OCI-M1 (cell line): Measurements from ENCODE around the gene NBR1.
"Not testable (repeated sequence)": the region's sequence is repeated elsewhere in the genome, so short reads cannot be mapped to it uniquely, and the experiment has no call there.

Source experiments
- DNase-seq: peaks from one replicate; lab custom pipeline; 2025; lab: John Stamatoyannopoulos, UW

The NBR1 gene, protein sequence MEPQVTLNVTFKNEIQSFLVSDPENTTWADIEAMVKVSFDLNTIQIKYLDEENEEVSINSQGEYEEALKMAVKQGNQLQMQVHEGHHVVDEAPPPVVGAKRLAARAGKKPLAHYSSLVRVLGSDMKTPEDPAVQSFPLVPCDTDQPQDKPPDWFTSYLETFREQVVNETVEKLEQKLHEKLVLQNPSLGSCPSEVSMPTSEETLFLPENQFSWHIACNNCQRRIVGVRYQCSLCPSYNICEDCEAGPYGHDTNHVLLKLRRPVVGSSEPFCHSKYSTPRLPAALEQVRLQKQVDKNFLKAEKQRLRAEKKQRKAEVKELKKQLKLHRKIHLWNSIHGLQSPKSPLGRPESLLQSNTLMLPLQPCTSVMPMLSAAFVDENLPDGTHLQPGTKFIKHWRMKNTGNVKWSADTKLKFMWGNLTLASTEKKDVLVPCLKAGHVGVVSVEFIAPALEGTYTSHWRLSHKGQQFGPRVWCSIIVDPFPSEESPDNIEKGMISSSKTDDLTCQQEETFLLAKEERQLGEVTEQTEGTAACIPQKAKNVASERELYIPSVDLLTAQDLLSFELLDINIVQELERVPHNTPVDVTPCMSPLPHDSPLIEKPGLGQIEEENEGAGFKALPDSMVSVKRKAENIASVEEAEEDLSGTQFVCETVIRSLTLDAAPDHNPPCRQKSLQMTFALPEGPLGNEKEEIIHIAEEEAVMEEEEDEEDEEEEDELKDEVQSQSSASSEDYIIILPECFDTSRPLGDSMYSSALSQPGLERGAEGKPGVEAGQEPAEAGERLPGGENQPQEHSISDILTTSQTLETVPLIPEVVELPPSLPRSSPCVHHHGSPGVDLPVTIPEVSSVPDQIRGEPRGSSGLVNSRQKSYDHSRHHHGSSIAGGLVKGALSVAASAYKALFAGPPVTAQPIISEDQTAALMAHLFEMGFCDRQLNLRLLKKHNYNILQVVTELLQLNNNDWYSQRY

DNA sequence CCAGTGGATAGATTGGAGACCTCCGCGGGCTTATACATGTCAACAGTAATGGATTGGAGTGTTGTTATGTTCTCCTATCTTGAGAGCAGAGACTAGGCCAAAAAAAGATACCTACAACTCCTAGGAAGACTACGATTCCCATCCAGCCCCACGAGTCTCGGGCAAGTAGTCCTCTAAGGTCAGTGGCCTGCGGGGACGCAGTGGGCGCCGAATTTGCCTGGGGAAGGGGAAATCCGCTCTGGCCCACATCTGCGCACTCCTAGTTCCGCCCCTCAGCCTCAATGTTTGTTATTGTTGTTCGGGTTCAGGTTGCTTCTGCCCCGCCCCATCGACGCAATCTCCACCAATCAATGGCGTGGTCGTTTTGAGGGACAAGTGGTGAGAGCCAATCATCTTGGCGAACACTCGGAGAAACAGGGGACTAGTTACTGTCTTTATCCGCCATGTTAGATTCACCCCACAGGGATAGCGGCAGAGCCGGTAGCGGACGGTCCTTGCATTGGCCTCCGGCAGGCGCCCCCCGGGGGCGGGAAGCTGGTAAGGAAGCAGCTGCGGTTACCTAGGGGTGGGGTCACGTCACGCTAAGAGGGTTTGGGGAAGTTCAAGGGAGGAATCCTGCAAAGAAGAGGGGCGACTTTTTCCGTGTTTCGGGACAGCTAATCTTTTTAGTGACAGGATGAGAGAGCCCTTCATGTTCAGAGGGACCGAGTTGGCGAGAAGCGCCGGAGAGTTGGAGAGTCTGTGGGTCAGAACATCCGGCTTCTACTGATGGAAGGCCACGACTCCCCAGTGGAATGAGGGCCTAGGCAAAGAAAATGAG is at the start of gene NBR1:
TSS of gene NBR1 (plus strand) at position 449 of the 820 bp plus-strand sequence. CDS start 4,586 bp downstream, outside the sequence.
- DNase-seq = peak; percentile 99

DNA sequence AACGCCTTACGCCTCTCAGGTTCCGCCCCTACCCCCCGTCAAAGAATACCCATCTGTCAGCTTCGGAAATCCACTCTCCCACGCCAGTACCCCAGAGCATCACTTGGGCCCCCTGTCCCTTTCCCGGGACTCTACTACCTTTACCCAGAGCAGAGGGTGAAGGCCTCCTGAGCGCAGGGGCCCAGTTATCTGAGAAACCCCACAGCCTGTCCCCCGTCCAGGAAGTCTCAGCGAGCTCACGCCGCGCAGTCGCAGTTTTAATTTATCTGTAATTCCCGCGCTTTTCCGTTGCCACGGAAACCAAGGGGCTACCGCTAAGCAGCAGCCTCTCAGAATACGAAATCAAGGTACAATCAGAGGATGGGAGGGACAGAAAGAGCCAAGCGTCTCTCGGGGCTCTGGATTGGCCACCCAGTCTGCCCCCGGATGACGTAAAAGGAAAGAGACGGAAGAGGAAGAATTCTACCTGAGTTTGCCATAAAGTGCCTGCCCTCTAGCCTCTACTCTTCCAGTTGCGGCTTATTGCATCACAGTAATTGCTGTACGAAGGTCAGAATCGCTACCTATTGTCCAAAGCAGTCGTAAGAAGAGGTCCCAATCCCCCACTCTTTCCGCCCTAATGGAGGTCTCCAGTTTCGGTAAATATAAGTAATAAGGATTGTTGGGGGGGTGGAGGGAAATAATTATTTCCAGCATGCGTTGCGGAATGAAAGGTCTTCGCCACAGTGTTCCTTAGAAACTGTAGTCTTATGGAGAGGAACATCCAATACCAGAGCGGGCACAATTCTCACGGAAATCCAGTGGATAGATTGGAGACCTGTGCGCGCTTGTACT is 45.7 kb upstream of the NBR1 start, which contains the start of gene BRCA1:
TSS of gene BRCA1 (minus strand) at position 232 of the 834 bp plus-strand sequence. CDS start 1,268 bp downstream, outside the sequence.
- DNase-seq = peak; percentile 100

DNA sequence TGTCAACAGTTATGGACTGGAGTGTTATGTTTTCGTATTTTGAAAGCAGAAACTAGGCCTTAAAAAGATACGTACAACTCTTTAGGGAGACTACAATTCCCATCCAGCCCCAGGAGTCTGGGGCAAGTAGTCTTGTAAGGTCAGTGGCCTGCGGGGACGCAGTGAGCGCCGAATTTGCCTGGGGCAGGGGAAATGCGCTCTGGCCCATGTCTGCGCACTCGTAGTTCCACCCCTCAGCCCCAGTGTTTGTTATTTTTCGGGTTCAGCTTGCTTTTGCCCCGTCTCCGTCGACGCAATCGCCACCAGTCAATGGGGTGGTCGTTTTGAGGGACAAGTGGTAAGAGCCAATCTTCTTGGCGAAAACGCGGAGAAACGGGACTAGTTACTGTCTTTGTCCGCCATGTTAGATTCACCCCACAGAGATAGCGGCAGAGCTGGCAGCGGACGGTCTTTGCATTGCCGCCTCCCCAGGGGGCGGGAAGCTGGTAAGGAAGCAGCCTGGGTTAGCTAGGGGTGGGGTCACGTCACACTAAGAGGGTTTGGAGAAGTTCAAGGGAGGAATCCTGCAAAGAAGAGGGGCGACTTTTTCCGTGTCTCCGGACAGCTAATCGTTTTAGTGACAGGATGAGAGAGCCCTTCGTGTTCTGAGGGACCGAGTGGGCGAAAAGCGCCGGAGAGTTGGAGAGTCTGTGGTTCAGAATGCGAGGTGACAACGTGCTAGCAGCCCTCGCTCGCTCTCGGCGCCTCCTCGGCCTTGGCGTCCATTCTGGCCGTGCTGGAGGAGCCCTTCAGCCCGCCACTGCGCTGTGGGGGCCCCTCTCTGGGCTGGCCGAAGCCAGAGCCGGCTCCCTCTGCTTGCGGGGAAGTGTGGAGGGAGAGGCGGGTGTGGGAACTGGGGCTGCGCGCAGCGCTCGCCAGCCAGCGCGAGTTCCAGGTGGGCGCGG is 44.8 kb upstream of the NBR1 start:
- DNase-seq = no peak

DNA sequence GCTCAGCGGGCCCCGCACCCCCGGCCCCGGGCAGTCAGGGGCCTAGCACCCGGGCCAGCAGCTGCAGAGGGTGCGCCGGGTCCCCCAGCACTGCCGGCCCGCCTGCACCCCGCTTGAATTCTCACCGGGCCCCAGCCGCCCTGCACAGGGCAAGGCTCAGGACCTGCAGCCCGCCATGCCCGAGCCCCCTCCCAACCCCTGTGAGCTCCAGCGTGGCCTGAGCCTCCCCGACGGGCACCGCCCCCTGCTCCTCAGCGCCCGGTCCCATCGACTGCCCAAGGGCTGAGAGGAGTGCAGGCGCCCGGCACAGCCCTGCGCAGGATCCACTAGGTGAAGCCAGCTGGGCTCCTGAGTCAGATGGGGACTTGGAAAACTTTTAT is 44.1 kb upstream of the NBR1 start:
- DNase-seq = no peak

DNA sequence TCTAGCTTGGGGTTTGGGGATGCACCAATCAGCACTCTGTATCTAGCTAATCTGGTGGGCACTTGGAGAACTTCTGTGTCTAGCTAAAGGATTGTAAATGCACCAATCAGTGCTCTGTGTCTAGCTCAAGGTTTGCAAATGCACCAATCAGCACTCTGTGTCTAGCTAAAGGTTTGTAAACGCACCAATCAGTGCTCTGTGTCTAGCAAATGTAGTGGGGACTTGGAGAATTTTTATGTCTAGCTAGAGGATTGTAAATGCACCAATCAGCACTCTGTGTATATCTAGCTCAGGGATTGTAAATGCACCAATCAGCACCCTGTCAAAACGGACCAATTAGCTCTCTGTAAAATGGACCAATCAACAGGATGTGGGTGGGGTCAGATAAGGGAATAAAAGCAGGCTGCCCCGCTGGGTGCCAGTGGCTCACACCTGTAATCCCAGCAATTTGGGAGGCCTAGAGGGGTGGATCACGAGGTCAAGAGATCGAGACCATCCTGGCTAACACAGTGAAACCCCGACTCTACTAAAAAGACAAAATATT is 43.6 kb upstream of the NBR1 start:
- DNase-seq = not testable (repeated sequence)

DNA sequence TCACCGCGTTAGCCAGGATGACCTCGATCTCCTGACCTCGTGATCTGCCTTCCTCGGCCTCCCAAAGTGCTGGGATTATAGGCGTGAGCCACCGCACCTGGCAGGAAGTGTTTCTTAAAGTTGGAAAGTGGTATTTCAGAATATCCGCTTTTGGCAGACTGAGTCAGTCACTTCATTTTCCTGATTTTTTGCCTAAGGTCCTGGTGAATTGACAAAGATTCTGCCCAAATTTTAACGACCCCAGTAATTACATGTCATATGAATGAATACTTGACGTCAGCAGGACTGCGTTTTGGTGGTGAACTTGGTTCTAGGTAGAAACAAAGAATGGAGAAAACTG is 41.4 kb upstream of the NBR1 start:
- no peak for DNase-seq

DNA sequence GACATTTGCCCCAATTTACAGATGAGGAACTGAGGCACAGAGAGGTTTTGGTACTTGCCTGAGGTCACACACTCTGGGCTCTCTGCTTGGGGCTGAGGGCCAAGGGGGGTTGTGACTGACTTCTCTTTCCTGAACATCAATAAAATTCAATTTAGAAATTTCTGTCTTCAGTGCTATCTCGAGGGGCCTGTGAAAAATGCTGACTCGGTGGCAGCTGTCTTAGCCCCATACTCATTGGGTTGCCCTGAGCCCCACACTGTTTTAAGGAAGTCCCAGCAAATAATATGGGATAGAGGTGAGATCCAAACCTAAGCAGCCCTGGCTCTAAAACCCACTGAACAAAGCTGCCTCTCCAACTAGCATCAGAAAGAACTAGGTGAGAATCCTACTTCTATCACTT is 38.9 kb upstream of the NBR1 start:
- no peak for DNase-seq

DNA sequence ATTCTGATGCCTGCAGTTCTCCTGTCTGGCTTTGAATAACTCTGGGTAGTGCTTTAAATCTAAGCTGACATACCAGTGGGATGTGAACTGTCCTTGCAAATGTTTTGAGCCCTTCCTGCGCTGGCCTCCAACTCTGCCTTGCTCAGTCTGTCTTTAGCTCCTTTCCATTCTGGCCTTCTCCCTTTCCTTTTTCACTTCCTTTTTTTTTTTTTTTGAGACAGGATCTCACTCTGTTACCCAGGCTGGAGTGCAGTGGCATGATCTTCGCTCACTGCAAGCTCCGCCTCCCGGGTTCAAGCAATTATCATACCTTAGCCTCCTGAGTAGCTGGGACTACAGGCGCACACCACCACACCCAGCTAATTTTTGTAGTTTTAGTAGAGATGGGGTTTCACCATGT is 37.6 kb upstream of the NBR1 start:
- not testable (repeated sequence) for DNase-seq

DNA sequence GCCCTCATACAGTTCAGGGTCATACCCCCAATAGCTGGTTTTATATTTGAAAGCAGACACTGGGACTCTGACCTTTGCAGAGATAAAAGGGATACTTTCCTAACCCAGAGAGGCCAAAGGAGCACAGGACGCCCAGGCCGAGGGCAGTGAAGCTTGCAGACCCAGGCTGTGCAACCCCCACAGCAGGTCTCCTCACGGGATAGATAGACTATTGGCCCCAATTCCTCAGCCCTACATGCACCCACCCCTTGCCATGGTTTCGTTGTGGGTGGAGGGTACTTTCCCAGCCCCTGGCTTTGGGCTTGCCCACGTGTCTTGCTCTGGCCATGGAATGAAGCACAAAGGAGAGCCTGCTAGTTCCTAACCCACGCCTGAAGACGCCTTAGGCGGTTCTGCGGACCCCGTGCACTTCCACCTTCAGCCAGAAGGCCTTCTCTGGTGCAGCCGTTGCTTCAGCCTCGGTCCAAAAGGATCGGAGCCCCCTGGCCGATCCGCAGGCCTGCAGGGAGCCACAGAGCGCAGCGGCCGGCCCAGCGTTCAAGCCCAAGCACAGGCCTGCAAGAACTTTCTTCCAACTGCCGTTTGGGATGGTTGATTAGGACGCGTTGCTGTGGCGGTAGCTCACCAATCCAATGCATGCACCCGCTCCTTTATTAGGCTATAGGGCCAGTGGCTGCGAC is 36.1 kb upstream of the NBR1 start:
- no peak for DNase-seq

DNA sequence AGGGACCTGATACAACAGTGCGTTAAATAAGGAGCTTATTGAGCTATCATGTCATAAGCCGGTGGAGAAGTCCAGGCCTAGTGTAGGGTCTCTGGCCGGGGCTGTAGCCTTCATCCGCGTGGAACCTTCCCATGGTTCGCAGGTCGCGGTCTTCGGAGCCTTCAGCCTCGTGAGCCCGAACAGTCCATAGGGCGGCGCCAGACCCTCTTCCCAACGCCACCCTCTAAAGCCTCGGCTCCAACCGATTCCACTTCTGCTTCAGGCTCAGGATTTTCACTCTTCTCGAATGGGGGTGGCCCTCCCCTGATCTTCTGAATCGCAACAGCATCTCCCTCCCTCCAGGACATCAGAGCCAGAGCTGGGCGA is 35.6 kb upstream of the NBR1 start:
- DNase-seq = no peak

DNA sequence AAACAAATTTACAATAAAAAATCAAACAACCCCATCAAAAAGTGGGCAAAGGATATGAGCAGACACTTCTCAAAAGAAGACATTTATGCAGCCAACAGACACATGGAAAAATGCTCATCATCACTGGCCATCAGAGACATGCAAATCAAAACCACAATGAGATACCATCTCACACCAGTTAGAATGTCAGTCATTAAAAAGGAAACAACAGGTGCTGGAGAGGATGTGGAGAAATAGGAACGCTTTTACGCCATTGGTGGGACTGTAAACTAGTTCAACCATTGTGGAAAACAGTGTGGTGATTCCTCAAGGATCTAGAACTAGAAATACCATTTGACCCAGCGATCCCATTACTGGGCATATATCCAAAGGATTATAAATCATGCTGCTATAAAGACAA is 34.4 kb upstream of the NBR1 start:
- DNase-seq = not testable (repeated sequence)

DNA sequence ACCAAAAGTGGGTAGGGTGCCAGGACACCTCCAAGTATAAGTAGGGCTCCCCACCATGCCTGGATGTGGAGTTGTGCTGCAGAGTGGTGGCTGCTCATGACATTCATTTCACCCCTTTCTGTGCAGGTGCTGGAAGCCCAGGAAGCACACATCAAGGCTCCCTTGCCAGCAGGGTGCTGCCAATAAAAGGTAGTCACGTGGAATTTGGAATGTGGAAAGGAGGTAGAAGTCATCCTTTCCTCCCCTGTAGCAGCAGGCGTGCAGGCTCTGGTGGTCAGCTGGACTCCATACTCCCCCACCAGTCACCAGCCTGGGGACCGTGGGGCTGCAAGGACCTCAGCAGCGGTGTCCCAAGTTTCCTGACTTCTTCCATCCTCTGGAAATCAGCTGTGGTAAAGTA is 32.5 kb upstream of the NBR1 start:
- DNase-seq = not testable (repeated sequence)

DNA sequence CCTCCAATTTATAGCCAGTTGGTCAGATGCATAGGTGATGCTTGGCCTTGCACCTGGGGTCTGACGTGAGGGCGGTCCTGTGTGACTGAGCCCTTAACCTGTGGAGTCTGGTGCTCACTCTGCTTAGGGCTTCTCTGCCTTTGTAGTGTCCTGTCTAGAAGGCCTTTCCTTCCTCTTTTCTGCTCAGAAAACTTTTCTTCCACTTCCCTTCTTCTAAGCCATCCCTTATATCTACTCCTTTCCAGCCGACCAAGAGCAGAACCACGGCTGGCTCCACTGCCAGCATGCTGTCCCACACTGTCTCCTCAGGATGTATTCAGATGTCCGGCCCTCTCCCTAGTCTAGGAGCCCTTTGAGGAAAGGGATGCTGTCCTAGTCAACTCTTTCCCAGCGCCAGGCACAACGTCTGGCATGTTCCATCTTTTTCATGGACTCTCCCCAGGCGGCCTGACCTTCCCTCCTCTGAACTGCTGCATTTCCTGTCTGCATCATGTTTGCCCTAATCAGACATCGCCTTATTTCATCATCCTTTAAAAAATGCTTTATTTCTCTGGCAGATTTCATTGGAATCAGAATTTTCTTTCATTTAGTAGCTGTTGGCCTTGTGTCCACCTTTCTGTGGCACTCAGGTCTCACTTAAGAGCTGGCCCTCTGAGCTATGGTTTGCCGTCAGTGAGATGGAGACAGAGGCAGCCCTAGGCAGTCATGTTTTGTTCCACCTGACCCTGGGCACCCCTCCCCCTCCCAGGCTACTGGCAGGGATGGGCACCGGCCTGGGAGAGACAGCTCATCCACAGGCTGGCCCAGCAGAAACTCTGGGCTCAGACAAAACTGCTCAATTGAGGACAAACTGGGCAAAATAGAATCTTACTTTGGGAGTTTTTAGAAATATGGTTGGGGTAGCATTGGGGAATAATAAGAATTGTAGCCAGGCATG is 30.4 kb upstream of the NBR1 start:
- DNase-seq = peak; percentile 41

DNA sequence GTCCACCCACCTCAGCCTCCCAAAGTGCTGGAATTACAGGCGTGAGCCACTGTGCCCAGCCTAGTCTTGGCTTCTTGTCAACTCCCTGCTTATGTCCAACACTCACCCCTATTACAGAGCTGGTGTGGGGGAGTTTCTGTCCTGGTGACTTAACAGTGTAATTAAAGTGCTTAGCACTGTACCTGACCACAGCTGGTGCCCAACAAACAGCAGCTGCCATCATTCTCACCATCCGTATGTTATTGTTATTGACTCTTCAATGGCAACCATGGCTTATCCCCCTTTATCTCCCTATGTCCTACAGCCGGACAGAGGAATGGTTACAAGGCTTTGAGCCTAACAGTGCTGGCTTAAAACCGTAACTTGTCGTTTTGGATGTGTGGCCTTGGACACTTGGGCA is 28.9 kb upstream of the NBR1 start:
- no peak for DNase-seq

DNA sequence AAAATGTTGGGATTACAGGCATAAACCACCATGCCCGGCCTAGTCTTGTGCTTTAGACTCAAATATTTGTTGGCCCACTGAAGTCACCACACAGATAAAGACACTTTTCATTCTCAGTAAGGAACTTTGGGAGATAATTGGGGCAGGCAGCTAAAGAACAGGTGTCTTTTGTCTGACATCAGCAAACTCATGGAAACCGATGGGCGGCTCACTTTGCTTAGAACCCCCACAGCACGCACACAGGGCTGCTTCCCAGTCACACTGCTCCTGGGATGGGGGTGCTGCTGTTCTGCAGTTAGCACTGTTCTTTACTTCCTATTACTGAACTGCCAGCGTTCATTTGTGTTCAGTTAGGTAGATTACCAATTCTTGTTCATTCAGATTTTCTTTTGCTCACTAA is 27.8 kb upstream of the NBR1 start:
- DNase-seq = no peak

DNA sequence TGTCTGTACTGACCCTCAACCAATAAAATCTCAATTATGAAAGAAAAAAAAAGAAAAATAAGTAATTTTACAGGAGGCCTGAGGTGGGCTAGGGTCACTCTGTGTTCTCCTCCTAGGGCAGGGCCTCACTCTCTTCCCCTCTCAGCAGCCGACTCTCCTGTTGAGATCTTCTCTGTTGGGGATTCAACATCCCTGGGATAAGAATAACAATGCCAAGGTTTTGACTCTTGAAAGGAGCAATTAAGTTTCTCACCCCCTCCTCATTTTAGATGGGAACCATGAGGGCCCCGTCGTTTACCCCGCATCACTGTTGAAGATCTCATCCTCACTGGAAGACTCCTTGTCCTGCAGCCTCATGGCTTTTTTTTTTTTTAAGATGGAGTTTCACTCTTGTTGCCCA is 24.4 kb upstream of the NBR1 start:
- no peak for DNase-seq

DNA sequence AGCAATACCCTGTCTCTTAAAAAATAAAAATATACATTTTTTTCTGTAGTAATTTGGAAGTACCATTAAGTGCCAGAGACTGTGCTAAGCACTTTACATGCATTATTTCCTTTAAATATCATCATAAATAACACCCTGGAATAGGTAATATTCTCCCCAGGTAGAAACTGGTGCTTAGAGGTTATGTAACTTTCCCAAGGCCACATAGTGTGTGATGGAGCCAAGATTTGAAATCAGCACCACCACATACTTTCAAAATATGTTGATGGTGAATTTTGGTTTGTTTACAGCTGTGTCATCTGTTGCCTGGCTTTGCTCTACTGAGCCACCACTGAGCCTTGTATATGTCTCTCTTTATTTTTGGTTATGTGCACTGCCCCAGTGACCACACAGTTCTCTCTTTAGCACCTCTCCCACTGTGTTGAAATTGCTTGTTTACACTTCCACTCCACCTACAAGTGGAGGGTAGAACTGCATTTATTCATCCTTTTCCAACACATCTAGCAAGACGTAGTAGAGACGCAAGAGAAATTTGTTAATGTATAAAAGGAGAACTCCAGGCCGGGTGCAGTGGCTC is 19.0 kb upstream of the NBR1 start:
- peak; percentile 29 for DNase-seq
